ENCODE results near the gene SPDYC. TPM values are rescaled to one million over a fixed set of nuclear protein-coding genes. Genes with fewer than 3 reads are reported as not detected.

The SPDYC gene
- total RNA-seq, 1 donor from 2014 or later, result not detected

DNA sequence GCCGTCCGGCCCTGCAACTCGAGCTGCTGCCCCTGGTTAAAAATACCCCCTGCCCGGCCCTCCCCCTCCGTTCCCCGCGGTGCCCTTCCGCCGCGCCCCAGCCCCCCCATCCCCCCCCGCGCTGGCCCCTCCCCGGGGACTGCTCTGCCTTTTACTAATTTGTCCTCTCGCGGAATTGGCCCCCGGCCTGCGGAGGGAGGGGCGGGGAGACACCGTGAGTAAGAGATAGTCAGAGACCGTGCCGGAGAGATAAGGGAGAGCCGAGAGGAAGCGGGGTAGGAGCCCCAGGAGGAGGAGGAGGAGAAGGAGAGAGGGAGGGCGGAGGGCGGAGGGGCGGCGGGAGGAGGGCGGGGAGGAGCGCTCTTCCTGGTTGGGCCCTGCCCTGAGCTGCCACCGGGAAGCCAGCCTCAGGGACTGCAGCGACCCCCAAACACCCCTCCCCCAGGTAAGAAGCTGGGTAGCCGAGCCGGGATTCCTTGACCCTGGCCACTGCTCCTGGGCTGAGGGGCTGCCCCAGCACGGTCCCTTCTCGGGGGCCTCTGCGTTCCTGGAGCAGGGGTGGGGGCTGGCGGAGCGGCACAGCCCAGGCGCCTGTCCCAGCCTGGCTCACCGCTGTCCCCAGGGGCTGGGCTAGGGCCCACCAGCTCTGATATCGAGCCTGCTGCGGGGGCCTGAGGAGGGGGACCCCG is 11.7 kb downstream of the SPDYC start, which contains the start of gene CAPN1:
CAPN1 (plus strand) TSS at position 360 of the 689 bp plus-strand sequence. CDS start 774 bp downstream, outside the sequence.
- peak; percentile 64 to 94 for DNase-seq (ENCODE audit: low spot score in 2 of 2)
- Histone ChIP-seq H3K36me3 (peaks cover under 1 to 10% of the 10 kb centered on the region in 2 donors), H3K9me3 (no peaks in the 10 kb centered on the region), H3K27me3 (no peaks in the 10 kb centered on the region), H3K27ac (peak within 1 kb of the TSS; percentile 90 to 95), H3K4me1 (peaks cover 2 to 9% of the 10 kb centered on the region in 2 donors), H3K4me3 (peak within 1 kb of the TSS; percentile 70 to 95)
- TF ChIP-seq, protein P1, sequence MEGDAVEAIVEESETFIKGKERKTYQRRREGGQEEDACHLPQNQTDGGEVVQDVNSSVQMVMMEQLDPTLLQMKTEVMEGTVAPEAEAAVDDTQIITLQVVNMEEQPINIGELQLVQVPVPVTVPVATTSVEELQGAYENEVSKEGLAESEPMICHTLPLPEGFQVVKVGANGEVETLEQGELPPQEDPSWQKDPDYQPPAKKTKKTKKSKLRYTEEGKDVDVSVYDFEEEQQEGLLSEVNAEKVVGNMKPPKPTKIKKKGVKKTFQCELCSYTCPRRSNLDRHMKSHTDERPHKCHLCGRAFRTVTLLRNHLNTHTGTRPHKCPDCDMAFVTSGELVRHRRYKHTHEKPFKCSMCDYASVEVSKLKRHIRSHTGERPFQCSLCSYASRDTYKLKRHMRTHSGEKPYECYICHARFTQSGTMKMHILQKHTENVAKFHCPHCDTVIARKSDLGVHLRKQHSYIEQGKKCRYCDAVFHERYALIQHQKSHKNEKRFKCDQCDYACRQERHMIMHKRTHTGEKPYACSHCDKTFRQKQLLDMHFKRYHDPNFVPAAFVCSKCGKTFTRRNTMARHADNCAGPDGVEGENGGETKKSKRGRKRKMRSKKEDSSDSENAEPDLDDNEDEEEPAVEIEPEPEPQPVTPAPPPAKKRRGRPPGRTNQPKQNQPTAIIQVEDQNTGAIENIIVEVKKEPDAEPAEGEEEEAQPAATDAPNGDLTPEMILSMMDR (IDR thresholded peaks at IDR 0.05), result no peak
- intact Hi-C loops (cut with DNase I), result loop anchor here (1.0 kb wide), 1 partner anchor 46 kb away; no protein-coding TSS in a partner anchor

DNA sequence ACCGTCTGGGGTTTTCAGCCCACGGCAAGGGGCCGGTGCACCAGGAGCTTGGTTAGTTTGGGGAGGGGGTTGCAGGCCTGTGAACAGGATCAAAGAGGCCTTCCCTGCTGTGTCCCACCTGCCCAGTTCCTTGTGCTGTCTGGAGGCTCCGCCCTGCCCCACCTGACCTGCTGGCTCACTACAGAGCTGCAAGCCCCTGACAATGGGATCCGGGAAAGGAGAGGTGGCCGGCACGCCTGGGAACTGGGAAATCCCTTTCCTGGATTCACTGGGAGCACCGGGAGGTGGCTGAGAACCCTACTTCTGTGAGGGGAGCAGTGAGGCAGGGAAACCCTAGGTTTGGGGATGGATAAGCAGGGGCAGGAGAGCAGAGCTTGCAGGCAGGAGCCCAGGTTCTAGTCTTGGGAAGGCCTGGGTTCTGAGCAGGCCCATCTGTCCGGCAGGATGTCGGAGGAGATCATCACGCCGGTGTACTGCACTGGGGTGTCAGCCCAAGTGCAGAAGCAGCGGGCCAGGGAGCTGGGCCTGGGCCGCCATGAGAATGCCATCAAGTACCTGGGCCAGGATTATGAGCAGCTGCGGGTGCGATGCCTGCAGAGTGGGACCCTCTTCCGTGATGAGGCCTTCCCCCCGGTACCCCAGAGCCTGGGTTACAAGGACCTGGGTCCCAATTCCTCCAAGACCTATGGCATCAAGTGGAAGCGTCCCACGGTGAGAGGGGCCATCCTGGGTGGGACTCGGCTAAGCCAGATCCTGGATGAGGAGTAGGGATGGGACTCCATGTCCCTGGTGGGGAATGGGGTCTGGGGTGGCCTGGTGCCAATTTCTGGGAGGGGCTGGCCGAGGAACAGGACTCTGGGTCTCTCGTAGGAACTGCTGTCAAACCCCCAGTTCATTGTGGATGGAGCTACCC is 12.5 kb downstream of the SPDYC start:
- Histone ChIP-seq H3K36me3 (peaks cover 9 to 18% of the 10 kb centered on the region in 2 donors), H3K27me3 (no peaks in the 10 kb centered on the region), H3K9me3 (no peaks in the 10 kb centered on the region), H3K4me3 (peak overlapping the region; percentile 70 to 95), H3K27ac (peak overlapping the region; percentile 90 to 95), H3K4me1 (peaks cover 2 to 9% of the 10 kb centered on the region in 2 donors)
- TF ChIP-seq, protein P1 (IDR thresholded peaks at IDR 0.05), result no peak
- intact Hi-C loops (cut with DNase I), result no loop called here
- no peak for DNase-seq (ENCODE audit: low spot score in 2 of 2)

DNA sequence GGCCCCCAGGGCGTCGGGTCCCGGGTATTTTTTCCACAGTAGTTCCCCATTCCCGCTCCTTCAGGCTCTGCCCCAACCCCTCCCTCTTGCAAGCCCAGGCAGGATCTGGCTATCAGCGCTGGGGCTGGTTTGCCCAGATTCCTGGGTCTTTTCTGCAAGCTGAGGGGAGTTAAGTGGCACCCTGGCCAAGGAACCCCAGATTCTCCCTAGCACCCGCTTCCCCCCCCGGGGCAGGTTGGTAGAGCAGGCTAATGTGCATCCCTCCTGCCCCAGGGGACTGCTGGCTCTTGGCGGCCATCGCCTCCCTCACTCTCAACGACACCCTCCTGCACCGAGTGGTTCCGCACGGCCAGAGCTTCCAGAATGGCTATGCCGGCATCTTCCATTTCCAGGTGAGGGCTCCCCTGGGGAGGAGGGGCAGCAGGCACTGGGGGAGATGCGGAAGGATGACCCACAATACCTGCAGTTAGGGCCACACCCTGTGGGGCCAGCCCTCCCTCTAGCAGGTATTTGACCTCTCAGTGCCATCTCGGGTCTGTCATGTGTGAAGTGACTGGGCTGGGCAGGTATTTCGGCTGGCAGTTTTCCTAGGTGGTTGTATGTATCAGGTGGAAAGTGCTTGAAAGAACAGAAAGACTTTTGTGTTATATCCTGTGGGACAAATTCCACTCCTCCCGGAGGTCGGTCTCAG is 13.3 kb downstream of the SPDYC start:
- no peak for DNase-seq (ENCODE audit: low spot score in 2 of 2)
- Histone ChIP-seq H3K9me3 (no peaks in the 10 kb centered on the region), H3K4me3 (peak overlapping the region; percentile 70 to 95), H3K36me3 (peaks cover 15 to 27% of the 10 kb centered on the region in 2 donors), H3K4me1 (peaks cover 2 to 9% of the 10 kb centered on the region in 2 donors), H3K27ac (peak overlapping the region; percentile 90 to 95), H3K27me3 (no peaks in the 10 kb centered on the region)
- TF ChIP-seq, protein P1 (IDR thresholded peaks at IDR 0.05), result no peak
- intact Hi-C loops (cut with DNase I), result no loop called here

DNA sequence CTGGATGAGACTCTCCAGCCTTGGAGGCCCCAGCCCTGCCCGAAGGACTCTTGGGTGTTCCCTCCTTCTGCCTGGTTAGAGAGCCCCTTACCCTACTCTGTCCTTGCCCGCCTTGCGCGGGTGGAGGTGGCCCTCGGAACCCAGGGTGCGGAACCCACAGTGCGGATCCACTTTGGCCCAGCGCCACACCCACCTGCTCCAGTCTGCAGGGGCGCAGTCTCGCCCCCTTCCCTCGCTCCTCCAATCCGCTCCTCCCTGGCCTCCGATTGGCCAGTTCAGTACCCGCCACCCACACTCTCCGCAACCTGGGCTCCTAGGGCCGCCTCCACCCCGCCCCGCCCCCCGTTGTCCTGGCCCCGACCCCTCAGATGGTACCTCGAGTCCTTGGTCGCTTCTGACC is 14.1 kb downstream of the SPDYC start:
- Histone ChIP-seq H3K9me3 (no peaks in the 10 kb centered on the region), H3K4me3 (no peak overlapping the region), H3K27ac (no peak overlapping the region), H3K4me1 (peaks cover 2 to 9% of the 10 kb centered on the region in 2 donors), H3K27me3 (no peaks in the 10 kb centered on the region), H3K36me3 (peaks cover 23 to 34% of the 10 kb centered on the region in 2 donors)
- intact Hi-C loops (cut with DNase I), result no loop called here
- TF ChIP-seq, protein P1 (IDR thresholded peaks at IDR 0.05), result no peak
- no peak for DNase-seq (ENCODE audit: low spot score in 2 of 2)

DNA sequence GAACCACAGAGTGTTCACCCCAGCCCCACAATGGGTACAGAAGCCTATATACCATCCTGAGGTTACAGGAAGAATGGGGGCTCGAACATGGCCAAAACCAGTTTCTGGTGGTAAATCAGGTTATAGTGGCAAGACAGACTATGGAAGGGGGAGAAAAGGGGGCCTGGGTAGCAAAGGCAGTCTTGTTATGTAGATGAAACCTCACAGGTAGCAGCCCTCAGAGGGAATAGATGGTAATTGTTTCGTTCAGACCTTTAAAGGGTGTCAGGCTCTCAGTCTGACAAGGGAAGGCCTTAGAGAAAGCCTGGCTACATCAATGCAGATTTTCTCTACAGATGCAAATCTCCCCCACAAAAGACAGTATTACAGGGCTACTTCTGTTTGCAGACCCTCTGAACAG is 15.1 kb downstream of the SPDYC start:
- DNase-seq (ENCODE audit: low spot score in 2 of 2), result no peak
- no peak overlapping the region for H3K27ac ChIP-seq
- H3K9me3 ChIP-seq, result no peaks in the 10 kb centered on the region
- H3K36me3 ChIP-seq, result peaks cover 33 to 44% of the 10 kb centered on the region in 2 donors
- H3K4me1 ChIP-seq, result peaks cover 2 to 9% of the 10 kb centered on the region in 2 donors
- intact Hi-C loops (cut with DNase I), result no loop called here
- TF ChIP-seq, protein P1 (IDR thresholded peaks at IDR 0.05), result no peak
- no peak overlapping the region for H3K4me3 ChIP-seq
- no peaks in the 10 kb centered on the region for H3K27me3 ChIP-seq
